NCI-H1694 treated with DMSO at 0.1 percent for 48 hours (cell line): Measurements from ENCODE around the gene EML6.

ENCODE experiments used
- DNase-seq: peaks from one replicate; lab custom pipeline; 2025; lab: John Stamatoyannopoulos, UW

Gene EML6

GRCh38 chr2:54706622-54707021 lies 16.8 kb upstream of the EML6 start:
- no peak for DNase-seq

DNA sequence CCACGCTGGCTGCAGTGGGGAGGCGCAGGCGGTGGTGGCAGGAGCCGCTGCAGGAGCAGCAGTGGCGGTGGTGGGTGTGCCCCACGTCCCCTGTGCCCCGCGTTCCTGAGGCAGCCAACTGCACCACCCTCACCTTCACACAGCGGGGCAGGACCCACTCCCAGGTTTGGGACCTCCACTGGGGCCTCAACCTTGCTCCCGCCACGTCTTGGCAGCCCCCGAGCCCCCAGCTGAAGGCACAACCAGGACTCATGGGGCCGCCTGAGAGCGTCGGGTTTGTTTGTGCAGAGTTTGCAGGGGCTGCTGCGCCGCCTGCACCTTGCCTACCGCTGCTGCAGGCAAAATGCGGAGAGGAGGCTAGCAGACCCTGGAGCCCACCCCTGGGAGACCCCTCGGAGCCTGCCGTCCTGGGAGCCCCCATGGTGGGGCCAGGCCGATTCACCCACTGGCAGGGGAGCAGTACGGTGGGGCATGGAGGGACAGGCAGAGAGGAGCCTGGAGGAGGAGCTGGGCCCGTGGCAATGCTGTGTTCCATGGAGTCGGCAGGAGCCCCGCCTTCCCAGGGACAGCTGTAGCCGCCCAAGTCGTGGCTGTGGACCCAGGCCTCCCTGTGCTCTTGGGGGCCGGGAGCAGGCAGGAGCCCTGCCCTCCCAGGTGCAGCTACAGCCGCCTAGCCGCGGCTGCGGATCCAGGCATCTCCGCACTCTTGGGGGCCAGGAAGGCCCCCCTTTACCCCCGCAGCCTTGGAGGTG lies 14.7 kb upstream of the EML6 start:
- no peak for DNase-seq

GRCh38 chr2:54709336-54709809 lies 14.1 kb upstream of the EML6 start:
- no peak for DNase-seq

GRCh38 chr2:54710216-54710615 lies 13.2 kb upstream of the EML6 start:
- DNase-seq: no peak

GRCh38 chr2:54712516-54712915 lies 10.9 kb upstream of the EML6 start:
- no peak for DNase-seq

GRCh38 chr2:54714996-54715395 lies 8.5 kb upstream of the EML6 start:
- no peak for DNase-seq

- no peak for DNase-seq
Measured at GRCh38 chr2:54716375-54716774, 7.1 kb upstream of the EML6 start.

DNA sequence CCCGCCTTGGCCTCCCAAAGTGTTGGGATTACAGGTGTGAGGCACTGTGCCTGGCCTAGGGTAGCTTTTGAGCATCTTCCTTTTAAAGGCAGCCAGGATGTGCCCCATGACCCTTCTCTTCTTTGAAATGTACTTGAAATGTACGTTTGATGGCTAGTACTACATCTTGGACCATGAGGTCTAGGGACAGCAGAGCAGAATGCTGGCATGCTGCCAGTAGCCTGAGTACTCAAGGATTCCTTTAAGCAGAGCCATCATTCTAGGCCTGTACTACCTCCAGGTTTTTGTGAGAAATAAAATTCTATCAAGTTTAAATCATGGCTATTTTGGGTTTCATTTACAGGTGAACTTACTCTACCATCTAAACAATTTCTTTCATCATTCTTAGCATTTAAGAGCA lies 2.9 kb upstream of the EML6 start:
- no peak for DNase-seq

DNA sequence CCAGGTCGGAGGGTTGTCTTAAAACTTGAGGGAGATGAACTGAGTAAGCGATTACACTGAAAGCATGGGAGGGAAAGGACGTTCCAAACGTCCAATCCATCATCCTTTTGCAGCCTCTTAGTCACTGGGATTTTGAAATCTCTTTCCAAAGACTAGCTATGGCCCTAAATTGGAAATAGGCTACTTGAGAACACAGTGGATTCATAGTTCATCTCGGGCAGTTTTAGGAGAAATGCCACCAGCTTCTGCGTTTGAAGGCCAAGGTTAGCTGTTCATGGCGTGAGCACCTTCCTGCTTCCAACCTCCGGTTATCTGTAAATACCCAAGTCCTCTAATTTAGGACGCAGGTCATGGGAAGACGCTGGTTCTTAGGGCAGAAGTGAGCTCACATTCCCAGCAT lies 821 bp upstream of the EML6 start:
- no peak for DNase-seq

GRCh38 chr2:54723996-54724559 lies 616 bp downstream of the EML6 start:
- peak; percentile 53 for DNase-seq

DNA sequence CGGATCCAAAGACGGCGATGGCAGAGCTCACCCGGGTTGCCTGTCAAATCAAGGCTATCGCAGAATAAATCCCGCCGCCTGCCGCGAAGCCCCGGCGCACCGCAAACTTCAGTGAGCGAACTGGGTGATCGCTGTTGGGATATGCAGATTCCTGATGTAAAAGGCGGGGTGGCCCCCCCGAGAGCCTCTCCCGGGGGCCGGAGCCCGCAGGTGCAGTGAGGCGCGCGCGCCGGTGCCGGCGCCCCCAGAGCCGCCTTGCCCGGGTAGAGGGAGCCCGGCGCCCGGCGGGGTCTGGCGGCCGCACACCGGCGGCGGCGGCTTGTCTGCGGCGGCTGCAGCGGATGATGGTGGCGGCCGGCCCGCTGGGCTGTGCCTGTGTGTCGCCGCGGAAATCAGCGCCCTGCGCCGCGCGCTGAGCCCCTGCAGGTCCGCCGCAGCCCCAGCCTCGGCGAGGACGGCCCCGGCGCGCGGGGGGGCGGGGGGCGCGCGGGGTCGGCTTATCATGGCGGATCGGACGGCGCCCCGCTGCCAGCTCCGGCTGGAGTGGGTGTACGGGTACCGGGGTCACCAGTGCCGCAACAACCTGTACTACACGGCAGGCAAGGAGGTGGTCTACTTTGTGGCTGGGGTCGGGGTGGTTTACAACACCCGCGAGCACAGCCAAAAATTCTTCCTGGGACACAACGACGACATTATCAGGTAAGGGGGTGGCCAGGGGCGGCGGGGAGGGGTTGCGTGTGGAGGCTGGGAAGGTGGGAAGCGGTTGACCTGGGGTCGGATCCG lies 1.3 kb downstream of the EML6 start:
- DNase-seq: peak; percentile 9

GRCh38 chr2:54725343-54726099 lies 2.1 kb downstream of the EML6 start:
- peak; percentile 31 for DNase-seq

DNA sequence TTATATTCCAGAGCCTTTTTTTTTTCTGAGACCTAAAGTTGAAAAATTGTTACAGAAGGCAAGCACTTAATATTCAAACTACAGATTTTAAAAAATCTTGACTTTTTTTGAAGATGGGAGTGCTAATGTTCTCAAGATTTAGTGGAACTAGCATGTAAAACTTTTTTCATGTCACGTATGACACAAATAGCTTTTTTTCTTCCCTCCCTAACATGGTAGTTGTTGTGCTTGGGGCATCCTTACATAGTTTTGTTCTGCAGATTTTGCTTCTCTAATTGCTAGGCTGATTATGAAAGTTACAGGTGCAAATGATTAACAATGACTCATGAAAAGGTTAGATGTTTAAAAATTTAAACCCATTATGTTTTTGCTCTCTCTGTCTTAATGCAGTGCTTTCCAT lies 3.0 kb downstream of the EML6 start:
- no peak for DNase-seq

- DNase-seq: no peak
Measured at GRCh38 chr2:54726940-54727339, 3.5 kb downstream of the EML6 start.

- DNase-seq: no peak
Measured at GRCh38 chr2:54728669-54729120, 5.2 kb downstream of the EML6 start.

- no peak for DNase-seq
Measured at GRCh38 chr2:54735636-54736035, 12.2 kb downstream of the EML6 start.

DNA sequence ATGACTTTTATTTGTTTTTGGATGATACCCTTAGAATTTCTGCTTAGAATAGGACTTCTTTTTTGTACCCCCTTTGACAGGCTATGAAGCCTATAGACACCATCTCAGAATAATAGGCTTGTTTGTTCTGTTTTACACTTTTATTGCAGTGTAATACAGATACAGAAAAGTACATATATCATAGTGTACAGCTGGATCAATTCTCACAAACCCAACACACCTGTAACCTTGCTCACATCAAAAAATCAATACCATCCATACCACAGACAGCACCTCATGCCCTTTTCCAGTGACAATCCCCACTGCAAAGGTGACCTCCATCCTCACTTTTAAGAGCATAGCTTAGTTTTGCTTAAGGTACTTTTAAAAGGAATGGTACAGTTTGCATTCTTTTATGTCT lies 14.8 kb downstream of the EML6 start:
- no peak for DNase-seq

- no peak for DNase-seq
Measured at GRCh38 chr2:54740333-54740732, 16.9 kb downstream of the EML6 start.

- no peak for DNase-seq
Measured at GRCh38 chr2:54741250-54741649, 17.8 kb downstream of the EML6 start.

DNA sequence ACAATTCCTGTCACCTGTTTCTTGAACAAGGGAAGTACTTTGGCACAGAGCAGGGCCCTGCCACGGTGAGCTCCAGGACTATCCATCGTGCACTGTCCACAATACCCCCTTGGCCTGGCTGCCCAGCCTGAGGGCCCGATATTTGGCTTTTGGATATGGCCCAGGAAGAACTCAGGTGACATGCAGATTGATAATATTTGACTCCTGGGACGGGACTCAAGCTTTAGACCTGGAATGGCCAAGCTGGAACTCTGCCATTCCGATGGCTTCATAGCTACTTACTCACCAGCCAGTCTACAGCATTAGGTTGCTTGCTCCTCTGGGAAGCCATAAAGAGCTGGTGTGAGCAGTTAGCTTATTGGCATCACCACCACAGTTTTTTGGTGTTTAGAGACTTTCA lies 26.6 kb downstream of the EML6 start:
- DNase-seq: no peak

- no peak for DNase-seq
Measured at GRCh38 chr2:54752439-54752838, 29.0 kb downstream of the EML6 start.

GRCh38 chr2:54755641-54756326 lies 32.3 kb downstream of the EML6 start:
- no peak for DNase-seq
